Measurements from ENCODE around the gene DNAAF3. TPM values are rescaled to one million over a fixed set of nuclear protein-coding genes. Genes with fewer than 3 reads are reported as not detected.

DNAAF3 gene
- total RNA-seq, 1 experiment from 2014 or later: 4.2 TPM

- peak overlapping the region; percentile 87 for H3K27ac ChIP-seq (ENCODE audit: low read length)
These were observed 54.1 kb downstream of the DNAAF3 start for GRCh38 chr19:55112246-55112776.

GRCh38 chr19:55111238-55111831 lies 55.1 kb downstream of the DNAAF3 start:
- Histone ChIP-seq H4K20me1 (ENCODE audit: insufficient read depth, low read depth, low read length) (peaks cover 58% of the 10 kb centered on the region), H3K9me3 (ENCODE audit: low read length) (no peaks in the 10 kb centered on the region), H3K36me3 (ENCODE audit: insufficient read depth, low read length) (peaks cover 32% of the 10 kb centered on the region), H3K4me1 (ENCODE audit: low read length) (peaks cover 37% of the 10 kb centered on the region), H3K79me2 (ENCODE audit: low read length) (peaks cover 93% of the 10 kb centered on the region), H3K4me3 (ENCODE audit: low read length) (no peak overlapping the region), H3K27ac (ENCODE audit: low read length) (no peak overlapping the region), H3K27me3 (ENCODE audit: low read length) (no peaks in the 10 kb centered on the region), H3K9me2 (replicated peaks; ENCODE audit: insufficient read depth, low read length) (no peaks in the 10 kb centered on the region), H3K4me2 (ENCODE audit: low read depth, low read length, poor library complexity, severe bottlenecking) (no peak overlapping the region), H2AFZ (ENCODE audit: low read length) (no peak overlapping the region), H3K9ac (ENCODE audit: low read length) (no peak overlapping the region)
- no peak for DNase-seq

More at GRCh38 chr19:55112246-55112776, 54.1 kb downstream of the DNAAF3 start:
- H2AFZ ChIP-seq (ENCODE audit: low read length): no peak overlapping the region
- H3K27me3 ChIP-seq (ENCODE audit: low read length): no peaks in the 10 kb centered on the region
- DNase-seq: no peak
- H3K4me2 ChIP-seq (ENCODE audit: low read depth, low read length, poor library complexity, severe bottlenecking): no peak overlapping the region
- peak overlapping the region; percentile 86 for H3K9ac ChIP-seq (ENCODE audit: low read length)
- no peaks in the 10 kb centered on the region for H3K9me2 ChIP-seq (replicated peaks; ENCODE audit: insufficient read depth, low read length)
- peaks cover 32% of the 10 kb centered on the region for H3K36me3 ChIP-seq (ENCODE audit: insufficient read depth, low read length)
- no peaks in the 10 kb centered on the region for H3K9me3 ChIP-seq (ENCODE audit: low read length)
- peaks cover 93% of the 10 kb centered on the region for H3K79me2 ChIP-seq (ENCODE audit: low read length)
- peaks cover 37% of the 10 kb centered on the region for H3K4me1 ChIP-seq (ENCODE audit: low read length)
- H4K20me1 ChIP-seq (ENCODE audit: insufficient read depth, low read depth, low read length): peaks cover 65% of the 10 kb centered on the region
- no peak overlapping the region for H3K4me3 ChIP-seq (ENCODE audit: low read length)

- peaks cover 92% of the 10 kb centered on the region for H3K79me2 ChIP-seq (ENCODE audit: low read length)
These were observed 56.7 kb downstream of the DNAAF3 start for GRCh38 chr19:55109527-55110291.

More at GRCh38 chr19:55109527-55110291, 56.7 kb downstream of the DNAAF3 start:
- DNase-seq: no peak
- Histone ChIP-seq H3K9me3 (ENCODE audit: low read length) (no peaks in the 10 kb centered on the region), H2AFZ (ENCODE audit: low read length) (no peak overlapping the region), H4K20me1 (ENCODE audit: insufficient read depth, low read depth, low read length) (peaks cover 43% of the 10 kb centered on the region), H3K27ac (ENCODE audit: low read length) (no peak overlapping the region), H3K4me2 (ENCODE audit: low read depth, low read length, poor library complexity, severe bottlenecking) (no peak overlapping the region), H3K27me3 (ENCODE audit: low read length) (no peaks in the 10 kb centered on the region), H3K36me3 (ENCODE audit: insufficient read depth, low read length) (peaks cover 35% of the 10 kb centered on the region), H3K4me1 (ENCODE audit: low read length) (peaks cover 25% of the 10 kb centered on the region), H3K4me3 (ENCODE audit: low read length) (no peak overlapping the region), H3K9me2 (replicated peaks; ENCODE audit: insufficient read depth, low read length) (no peaks in the 10 kb centered on the region), H3K9ac (ENCODE audit: low read length) (no peak overlapping the region)

Small RNA genes lying within 50 kb of the gene (small RNA-seq; reads per million reads assigned to genes)
- gene MIR7975: not detected
- gene RF01210: 0.20 reads per million

Other genes with a start within 250 kb of the DNAAF3 start
- 0.11 and 0.18 TPM in 2 replicates for gene NLRP7, start 219.1 kb downstream of the DNAAF3 start, total RNA-seq (2014; rRNA removed; shearing (Covaris generic); ENCODE audit: low replicate concordance)
- 28.2 and 35.0 TPM in 2 replicates for gene NLRP2, start 200.2 kb downstream of the DNAAF3 start, total RNA-seq (2014; rRNA removed; shearing (Covaris generic); ENCODE audit: low replicate concordance)
- gene GP6, start 128.3 kb downstream of the DNAAF3 start, total RNA-seq (2014; rRNA removed; shearing (Covaris generic); ENCODE audit: low replicate concordance): 0.26 TPM in 1 of 2 replicates, not detected in the other
- 16.4 and 23.8 TPM in 2 replicates for gene RDH13, start 103.5 kb downstream of the DNAAF3 start, total RNA-seq (2014; rRNA removed; shearing (Covaris generic); ENCODE audit: low replicate concordance)
- gene EPS8L1, start 90.7 kb downstream of the DNAAF3 start, total RNA-seq (2014; rRNA removed; shearing (Covaris generic); ENCODE audit: low replicate concordance): not detected in 2 replicates
- gene PPP1R12C, start 49.0 kb downstream of the DNAAF3 start, total RNA-seq (2014; rRNA removed; shearing (Covaris generic); ENCODE audit: low replicate concordance): 81.8 and 267 TPM in 2 replicates
- 10.4 and 39.0 TPM in 2 replicates for gene TNNT1, start 17.4 kb downstream of the DNAAF3 start, total RNA-seq (2014; rRNA removed; shearing (Covaris generic); ENCODE audit: low replicate concordance)
- 0.93 and 1.2 TPM in 2 replicates for gene TNNI3, start 8.9 kb downstream of the DNAAF3 start, total RNA-seq (2014; rRNA removed; shearing (Covaris generic); ENCODE audit: low replicate concordance)
- not detected in 2 replicates for gene SYT5, start 13.7 kb upstream of the DNAAF3 start, total RNA-seq (2014; rRNA removed; shearing (Covaris generic); ENCODE audit: low replicate concordance)
- gene PTPRH, start 42.9 kb upstream of the DNAAF3 start, total RNA-seq (2014; rRNA removed; shearing (Covaris generic); ENCODE audit: low replicate concordance): 1.4 TPM in 1 of 2 replicates, not detected in the other
- 7.8 and 9.5 TPM in 2 replicates for gene TMEM86B, start 62.1 kb upstream of the DNAAF3 start, total RNA-seq (2014; rRNA removed; shearing (Covaris generic); ENCODE audit: low replicate concordance)
- 134 and 231 TPM in 2 replicates for gene PPP6R1, start 92.4 kb upstream of the DNAAF3 start, total RNA-seq (2014; rRNA removed; shearing (Covaris generic); ENCODE audit: low replicate concordance)
- 35.0 and 62.5 TPM in 2 replicates for gene HSPBP1, start 113.5 kb upstream of the DNAAF3 start, total RNA-seq (2014; rRNA removed; shearing (Covaris generic); ENCODE audit: low replicate concordance)
- gene BRSK1, start 117.4 kb upstream of the DNAAF3 start, total RNA-seq (2014; rRNA removed; shearing (Covaris generic); ENCODE audit: low replicate concordance): 15.5 and 31.0 TPM in 2 replicates
- 0.61 TPM in 1 of 2 replicates, not detected in the other for gene TMEM150B, start 158.7 kb upstream of the DNAAF3 start, total RNA-seq (2014; rRNA removed; shearing (Covaris generic); ENCODE audit: low replicate concordance)
- 10.3 and 46.1 TPM in 2 replicates for gene KMT5C, start 173.3 kb upstream of the DNAAF3 start, total RNA-seq (2014; rRNA removed; shearing (Covaris generic); ENCODE audit: low replicate concordance)
- gene COX6B2, start 188.1 kb upstream of the DNAAF3 start, total RNA-seq (2014; rRNA removed; shearing (Covaris generic); ENCODE audit: low replicate concordance): not detected in 2 replicates
- not detected in 2 replicates for gene GARIN5B, start 196.6 kb upstream of the DNAAF3 start, total RNA-seq (2014; rRNA removed; shearing (Covaris generic); ENCODE audit: low replicate concordance)
- 0.40 and 0.41 TPM in 2 replicates for gene IL11, start 203.8 kb upstream of the DNAAF3 start, total RNA-seq (2014; rRNA removed; shearing (Covaris generic); ENCODE audit: low replicate concordance)
- not detected in 2 replicates for gene TMEM190, start 210.2 kb upstream of the DNAAF3 start, total RNA-seq (2014; rRNA removed; shearing (Covaris generic); ENCODE audit: low replicate concordance)
- 0.89 and 8.0 TPM in 2 replicates for gene TMEM238, start 217.7 kb upstream of the DNAAF3 start, total RNA-seq (2014; rRNA removed; shearing (Covaris generic); ENCODE audit: low replicate concordance)
- 959 and 1,311 TPM in 2 replicates for gene RPL28, start 219.3 kb upstream of the DNAAF3 start, total RNA-seq (2014; rRNA removed; shearing (Covaris generic); ENCODE audit: low replicate concordance)
- 291 and 1,094 TPM in 2 replicates for gene UBE2S, start 241.2 kb upstream of the DNAAF3 start, total RNA-seq (2014; rRNA removed; shearing (Covaris generic); ENCODE audit: low replicate concordance)